NCI-H69 (cell line): ENCODE data around the gene SBNO1.

ENCODE experiments used
- DNase-seq: peaks from one replicate; lab custom pipeline; 2025; lab: John Stamatoyannopoulos, UW

Gene SBNO1

GRCh38 chr12:123270214-123271000 lies 94.2 kb downstream of the SBNO1 start:
- DNase-seq = peak; percentile 78

GRCh38 chr12:123269896-123270213 lies 94.8 kb downstream of the SBNO1 start:
- no peak for DNase-seq

- peak; percentile 97 for DNase-seq
These were observed 95.2 kb downstream of the SBNO1 start for GRCh38 chr12:123269395-123269892.

- DNase-seq = peak; percentile 54
These were observed 95.8 kb downstream of the SBNO1 start for GRCh38 chr12:123268850-123269249.

GRCh38 chr12:123267991-123268843 lies 96.4 kb downstream of the SBNO1 start:
- DNase-seq = peak; percentile 98

GRCh38 chr12:123267335-123267920 lies 97.2 kb downstream of the SBNO1 start:
- peak; percentile 55 for DNase-seq

GRCh38 chr12:123266679-123267277 lies 97.9 kb downstream of the SBNO1 start:
- DNase-seq = no peak

GRCh38 chr12:123265851-123266678 lies 98.6 kb downstream of the SBNO1 start:
- DNase-seq = no peak

- DNase-seq = peak; percentile 21
These were observed 100.0 kb downstream of the SBNO1 start for GRCh38 chr12:123264642-123265041.

GRCh38 chr12:123263196-123263817 lies 101.3 kb downstream of the SBNO1 start:
- DNase-seq = peak; percentile 91

GRCh38 chr12:123261196-123261595 lies 103.5 kb downstream of the SBNO1 start:
- no peak for DNase-seq

- DNase-seq = no peak
These were observed 104.6 kb downstream of the SBNO1 start for GRCh38 chr12:123260081-123260480.

GRCh38 chr12:123258593-123258992 lies 106.1 kb downstream of the SBNO1 start:
- DNase-seq = no peak

GRCh38 chr12:123254853-123255446 lies 109.7 kb downstream of the SBNO1 start:
- DNase-seq = no peak

- DNase-seq = peak; percentile 64
These were observed 110.8 kb downstream of the SBNO1 start for GRCh38 chr12:123253641-123254459.

- DNase-seq = peak; percentile 92
These were observed 112.3 kb downstream of the SBNO1 start for GRCh38 chr12:123252365-123252764.

- DNase-seq = peak; percentile 49
These were observed 113.1 kb downstream of the SBNO1 start for GRCh38 chr12:123251403-123252076.

- DNase-seq = peak; percentile 97
These were observed 113.9 kb downstream of the SBNO1 start for GRCh38 chr12:123250471-123251383.
